NCI-H2196 treated with DMSO at 0.1 percent for 48 hours (cell line): ENCODE data around the gene STAC3.
A peak's percentile ranks its signal among the peaks of the same experiment; 100 is the strongest.

Source experiments
- DNase-seq: peaks from one replicate; lab custom pipeline; 2025; ENCODE audit not compliant: unreplicated experiment; lab: John Stamatoyannopoulos, UW

Gene STAC3

GRCh38 chr12:57236925-57237595, 13.9 kb downstream of the STAC3 start:
- no peak for DNase-seq

GRCh38 chr12:57236201-57236924, 14.6 kb downstream of the STAC3 start:
- no peak for DNase-seq

GRCh38 chr12:57235728-57236131, 15.3 kb downstream of the STAC3 start:
- no peak for DNase-seq

GRCh38 chr12:57235017-57235727, 15.8 kb downstream of the STAC3 start:
- no peak for DNase-seq

GRCh38 chr12:57234571-57235016, 16.4 kb downstream of the STAC3 start:
- DNase-seq = no peak

- no peak for DNase-seq
Observed at GRCh38 chr12:57234233-57234570, 16.8 kb downstream of the STAC3 start.

- DNase-seq = no peak
Observed at GRCh38 chr12:57233357-57234232, 17.4 kb downstream of the STAC3 start.

GRCh38 chr12:57232156-57232756, 18.7 kb downstream of the STAC3 start:
- DNase-seq = no peak

- DNase-seq = no peak
Observed at GRCh38 chr12:57231276-57232021, 19.5 kb downstream of the STAC3 start.

GRCh38 chr12:57230381-57231155, 20.4 kb downstream of the STAC3 start:
- DNase-seq = no peak

GRCh38 chr12:57229634-57230380, 21.2 kb downstream of the STAC3 start, which contains the start of gene SHMT2:
Gene SHMT2, plus strand, starts transcription at chr12:57229711. Its CDS starts 68 bp downstream, at chr12:57229779.
- peak; percentile 94 for DNase-seq

- no peak for DNase-seq
Observed at GRCh38 chr12:57229046-57229633, 21.8 kb downstream of the STAC3 start.

- no peak for DNase-seq
Observed at GRCh38 chr12:57227315-57228115, 23.5 kb downstream of the STAC3 start.

GRCh38 chr12:57226588-57227314, 24.2 kb downstream of the STAC3 start:
- no peak for DNase-seq

GRCh38 chr12:57225680-57226210, 25.2 kb downstream of the STAC3 start:
- DNase-seq = no peak

GRCh38 chr12:57224973-57225679, 25.9 kb downstream of the STAC3 start:
- DNase-seq = no peak
